Esophagus squamous epithelium (tissue), 5 donors: ENCODE results near the gene PTPRN2. TPM values are rescaled to one million over a fixed set of nuclear protein-coding genes. Genes with fewer than 3 reads are reported as not detected.

Source experiments
- DNase-seq: peaks from one replicate; lab custom pipeline; 2025; lab: John Stamatoyannopoulos, UW
- H3K27ac ChIP-seq, 4 donors: fragments of 200-600 bp; sonication (generic); one replicate each; pipeline ENCODE4 v1.5.1; 2016 to 2019; ENCODE audit warnings: mild to moderate bottlenecking in 1 of 4
- H3K27me3 ChIP-seq, 4 donors: fragments of 200-600 bp; sonication (generic); 1 replicate in 3 of 4; 2 replicates in 1 of 4; pipeline versions ENCODE4 v1.5.1 to v1.6.0; 2017 to 2021; ENCODE audit warnings: antibody characterized with exemption in 1 of 4
- H3K36me3 ChIP-seq, 3 donors: fragments of 200-600 bp; sonication (generic); one replicate each; pipeline ENCODE4 v1.5.1; 2016 to 2019
- H3K4me1 ChIP-seq, 3 donors: fragments of 200-600 bp; sonication (generic); one replicate each; pipeline ENCODE4 v1.5.1; 2017 to 2019
- H3K4me3 ChIP-seq, 4 donors: fragments of 200-600 bp; sonication (generic); 1 replicate in 3 of 4; 2 replicates in 1 of 4; pipeline ENCODE4 v1.5.1; 2016 to 2019; ENCODE audit warnings: mild to moderate bottlenecking in 2 of 4, moderate library complexity in 1 of 4
- H3K9me3 ChIP-seq, 3 donors: fragments of 200-600 bp; sonication (generic); one replicate each; pipeline ENCODE4 v1.5.1; 2016 to 2019
- CTCF ChIP-seq, 6 experiments: fragments of 450-650 bp in 4 of 6; fragments of 200-600 bp in 2 of 6; sonication (generic) in 2 of 6; IDR thresholded peaks; one replicate each; pipeline ENCODE4 v1.5.1; 2016 to 2019; ENCODE audit warnings: antibody characterized with exemption in 6 of 6, mild to moderate bottlenecking in 4 of 6, moderate library complexity in 4 of 6
- POLR2A ChIP-seq, 4 donors: fragments of 450-650 bp; IDR thresholded peaks; one replicate each; pipeline ENCODE4 v1.6.1; 2017; ENCODE audit warnings: antibody characterized with exemption in 4 of 4, mild to moderate bottlenecking in 4 of 4, moderate library complexity in 3 of 4
- WGBS, 2 donors: methylation state at CpG; one replicate each; pipeline ENCODE4 v1.1.5; 2018; 5-methylcytosine and 5-hydroxymethylcytosine counted together
- intact Hi-C: fragments of 100-400 bp; cut with DNase I; formaldehyde crosslinking; loops from one replicate; pipeline ENCODE4 v1.15.0; 2022
- total RNA-seq, 4 donors: library from RNA; depleted of rRNA; stranded (reverse); fragments of >200 nt; gene quantifications; one replicate each; pipeline ENCODE4 v1.1.0, GENCODE V29; 2016
- donor health status: DM: yes; HTN: yes; CAD: no.

Gene PTPRN2
- total RNA-seq, 4 donors from 2014 or later = 0.38 to 2.7 (median 1.0) TPM

GRCh38 chr7:158396982-158397862, 190.4 kb downstream of the PTPRN2 start:
- WGBS, 2 donors = 31 to 36% methylated on average over 5 of the region's 10 CpGs

GRCh38 chr7:158396301-158396905, 191.2 kb downstream of the PTPRN2 start:
- TF ChIP-seq CTCF (IDR thresholded peaks at IDR 0.05) = no peak
- TF ChIP-seq POLR2A (IDR thresholded peaks at IDR 0.05) = no peak
- WGBS, 2 donors = 50 to 65% methylated on average over 13 to 15 of the region's 17 CpGs
- peak overlapping the region in 2 of 4 donors; percentile 69 to 70 for H3K27ac ChIP-seq
- peaks cover 0 to 9% (median 0%) of the 10 kb centered on the region in 4 donors for H3K27me3 ChIP-seq
- intact Hi-C loops = no loop called here
- H3K4me3 ChIP-seq = no peak overlapping the region
- DNase-seq = no peak
- no peaks in the 10 kb centered on the region for H3K36me3 ChIP-seq
- H3K9me3 ChIP-seq = peaks cover 0 to 5% (median 0%) of the 10 kb centered on the region in 3 donors
- peaks cover 4 to 28% (median 18%) of the 10 kb centered on the region in 3 donors for H3K4me1 ChIP-seq

More at GRCh38 chr7:158396982-158397862, 190.4 kb downstream of the PTPRN2 start:
- no peak for TF ChIP-seq POLR2A (IDR thresholded peaks at IDR 0.05)
- TF ChIP-seq CTCF (IDR thresholded peaks at IDR 0.05) = no peak
- H3K27ac ChIP-seq = peak overlapping the region in 3 of 4 donors; percentile 34 to 70 (median 69)
- no peak overlapping the region for H3K4me3 ChIP-seq
- intact Hi-C loops = no loop called here
- peaks cover 0 to 5% (median 0%) of the 10 kb centered on the region in 3 donors for H3K9me3 ChIP-seq
- no peaks in the 10 kb centered on the region for H3K36me3 ChIP-seq
- H3K4me1 ChIP-seq = peaks cover 5 to 34% (median 18%) of the 10 kb centered on the region in 3 donors
- peaks cover 0 to 10% (median 0%) of the 10 kb centered on the region in 4 donors for H3K27me3 ChIP-seq
- no peak for DNase-seq

GRCh38 chr7:158395780-158396278, 191.8 kb downstream of the PTPRN2 start:
- intact Hi-C loops = no loop called here
- no peaks in the 10 kb centered on the region for H3K36me3 ChIP-seq
- no peak overlapping the region for H3K4me3 ChIP-seq
- WGBS, 2 donors = 16 to 83% methylated on average over 6 of the region's 28 CpGs
- no peak for TF ChIP-seq POLR2A (IDR thresholded peaks at IDR 0.05)
- no peak for TF ChIP-seq CTCF (IDR thresholded peaks at IDR 0.05)
- H3K27me3 ChIP-seq = peaks cover 0 to 5% (median 0%) of the 10 kb centered on the region in 4 donors
- H3K27ac ChIP-seq = peak overlapping the region in 3 of 4 donors; percentile 52 to 70 (median 69)
- peaks cover 0 to 5% (median 0%) of the 10 kb centered on the region in 3 donors for H3K9me3 ChIP-seq
- DNase-seq = no peak
- peaks cover 4 to 28% (median 18%) of the 10 kb centered on the region in 3 donors for H3K4me1 ChIP-seq

- WGBS, 2 donors = no CpG with 5 or more reads among the region's 46 CpGs
- intact Hi-C loops = no loop called here
These were observed 192.3 kb downstream of the PTPRN2 start for GRCh38 chr7:158395349-158395748.

More at GRCh38 chr7:158395349-158395748, 192.3 kb downstream of the PTPRN2 start:
- Histone ChIP-seq H3K27ac (peak overlapping the region in 1 of 4 donors; percentile 69), H3K27me3 (peaks cover 0 to 5% (median 0%) of the 10 kb centered on the region in 4 donors), H3K4me3 (no peak overlapping the region), H3K4me1 (peaks cover 4 to 28% (median 18%) of the 10 kb centered on the region in 3 donors), H3K9me3 (peaks cover 0 to 5% (median 0%) of the 10 kb centered on the region in 3 donors), H3K36me3 (no peaks in the 10 kb centered on the region)
- no peak for TF ChIP-seq CTCF (IDR thresholded peaks at IDR 0.05)
- no peak for TF ChIP-seq POLR2A (IDR thresholded peaks at IDR 0.05)
- no peak for DNase-seq
